ENCODE data around the gene CTNND2.

Gene CTNND2

DNA sequence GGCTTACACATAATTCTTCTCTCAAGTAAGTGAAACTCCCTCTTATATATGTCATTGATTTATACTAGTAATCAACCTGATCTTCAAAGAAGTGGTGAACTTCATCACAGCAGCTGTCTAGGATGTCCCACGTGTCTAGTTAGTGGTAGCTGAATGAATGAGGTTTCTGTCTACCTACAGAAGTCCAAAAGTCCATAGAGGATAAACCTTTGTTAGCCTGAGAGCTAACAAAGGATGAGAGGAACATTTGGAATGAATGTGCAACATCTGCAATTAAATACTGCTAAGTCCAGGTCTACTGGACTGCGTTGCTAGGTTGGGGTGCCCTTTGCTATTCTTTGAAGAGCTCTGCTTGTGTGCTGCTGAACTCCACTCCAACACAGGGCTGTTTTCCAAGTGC lies 929.4 kb downstream of the CTNND2 start:
- CTCF ChIA-PET: no interaction called here
- TF ChIP-seq CTCF (IDR thresholded peaks at IDR 0.05; ENCODE audit: insufficient read depth, low read length, missing control alignments): no peak
- DNase-seq (ENCODE audit: low read depth, low spot score): no peak
- POLR2A ChIA-PET: no interaction called here
- no peak overlapping the region for H3K4me3 ChIP-seq (ENCODE audit: low read depth, low read length)

- ChIA-PET CTCF (interaction anchor here (0.9 kb wide), 1 partner anchor 278 kb away, joined by 3 read pairs; no protein-coding TSS in a partner anchor), POLR2A (no interaction called here)
- TF ChIP-seq CTCF (IDR thresholded peaks at IDR 0.05; ENCODE audit: insufficient read depth, low read length, missing control alignments): no peak
Measured at GRCh38 chr5:10973316-10973715, 930.9 kb downstream of the CTNND2 start.

DNA sequence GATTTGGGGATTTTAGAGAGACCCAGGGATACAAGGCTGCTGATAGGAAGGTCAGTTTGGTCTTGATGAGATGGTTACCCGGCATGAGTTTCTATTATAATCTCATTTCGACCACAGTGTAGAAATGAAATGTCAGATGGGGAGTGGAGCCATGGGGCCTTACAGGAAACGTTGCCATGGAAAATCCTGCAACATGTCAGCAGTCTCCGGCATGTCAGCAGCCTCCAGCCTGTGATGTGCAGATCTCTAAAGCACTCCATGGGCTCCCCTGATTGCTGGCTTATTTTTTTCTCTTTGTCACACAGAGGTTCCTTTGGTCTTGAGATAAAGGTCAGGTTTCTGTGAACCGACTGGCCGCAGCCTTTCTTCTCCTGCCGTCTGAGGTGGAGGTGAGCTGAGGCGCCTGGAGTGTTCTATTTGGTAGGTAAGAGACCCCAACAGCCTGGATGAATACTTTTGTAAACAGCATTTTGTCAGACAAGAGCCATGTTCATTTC lies 934.5 kb downstream of the CTNND2 start:
- CTCF ChIA-PET: no interaction called here
- DNase-seq (ENCODE audit: low read depth, low spot score): no peak
- no peak overlapping the region for H3K4me3 ChIP-seq (ENCODE audit: low read depth, low read length)
- POLR2A ChIA-PET: no interaction called here
- TF ChIP-seq CTCF (IDR thresholded peaks at IDR 0.05; ENCODE audit: insufficient read depth, low read length, missing control alignments): no peak

More at GRCh38 chr5:10973316-10973715, 930.9 kb downstream of the CTNND2 start:
- DNase-seq (ENCODE audit: low read depth, low spot score): no peak
- H3K4me3 ChIP-seq (ENCODE audit: low read depth, low read length): no peak overlapping the region

- DNase-seq (ENCODE audit: low read depth, low spot score): no peak
- no peak overlapping the region for H3K4me3 ChIP-seq (ENCODE audit: low read depth, low read length)
- POLR2A ChIA-PET: no interaction called here
- TF ChIP-seq CTCF (IDR thresholded peaks at IDR 0.05; ENCODE audit: insufficient read depth, low read length, missing control alignments): no peak
- CTCF ChIA-PET: no interaction called here
Measured at GRCh38 chr5:10964806-10965205, 939.4 kb downstream of the CTNND2 start.

DNA sequence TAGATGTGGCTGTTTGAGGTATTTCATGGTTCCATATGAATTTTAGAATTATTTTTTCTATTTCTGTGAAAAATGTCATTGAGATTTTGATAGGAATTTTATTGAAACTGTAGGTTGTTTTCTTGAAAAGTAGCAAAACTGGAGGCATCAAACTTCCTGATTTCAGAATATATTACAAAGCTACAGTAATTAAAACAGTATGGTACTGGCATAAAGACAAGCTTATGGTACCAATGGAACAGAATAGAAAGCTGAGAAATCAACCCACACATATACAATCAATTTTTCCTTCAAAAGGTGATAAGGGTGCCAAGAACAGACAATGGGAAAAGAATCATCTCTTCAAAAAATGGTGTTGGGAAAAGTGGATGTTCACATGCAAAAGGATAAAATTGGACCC lies 945.5 kb downstream of the CTNND2 start:
- DNase-seq (ENCODE audit: low read depth, low spot score): no peak
- no peak for TF ChIP-seq CTCF (IDR thresholded peaks at IDR 0.05; ENCODE audit: insufficient read depth, low read length, missing control alignments)
- ChIA-PET POLR2A (no interaction called here), CTCF (no interaction called here)
- H3K4me3 ChIP-seq (ENCODE audit: low read depth, low read length): no peak overlapping the region

GRCh38 chr5:10949856-10950630 lies 954.2 kb downstream of the CTNND2 start:
- TF ChIP-seq CTCF (IDR thresholded peaks at IDR 0.05; ENCODE audit: insufficient read depth, low read length, missing control alignments): no peak
- no peak overlapping the region for H3K4me3 ChIP-seq (ENCODE audit: low read depth, low read length)
- POLR2A ChIA-PET: no interaction called here
- CTCF ChIA-PET: no interaction called here
- no peak for DNase-seq (ENCODE audit: low read depth, low spot score)
